ENCODE measurements around the gene TOM1L2. TPM values are rescaled to one million over a fixed set of nuclear protein-coding genes. Genes with fewer than 3 reads are reported as not detected.

TOM1L2 gene
- total and polyA plus RNA-seq, 12 donors, result 46.4 to 331 (median 273) TPM

- no peak for ATAC-seq
- peaks cover 37 to 74% (median 57%) of the 10 kb centered on the region in 9 donors for H3K4me1 ChIP-seq
- no peak overlapping the region for H3K27ac ChIP-seq
Measured at GRCh38 chr17:17826942-17827785, 145.0 kb downstream of the TOM1L2 start.

DNA sequence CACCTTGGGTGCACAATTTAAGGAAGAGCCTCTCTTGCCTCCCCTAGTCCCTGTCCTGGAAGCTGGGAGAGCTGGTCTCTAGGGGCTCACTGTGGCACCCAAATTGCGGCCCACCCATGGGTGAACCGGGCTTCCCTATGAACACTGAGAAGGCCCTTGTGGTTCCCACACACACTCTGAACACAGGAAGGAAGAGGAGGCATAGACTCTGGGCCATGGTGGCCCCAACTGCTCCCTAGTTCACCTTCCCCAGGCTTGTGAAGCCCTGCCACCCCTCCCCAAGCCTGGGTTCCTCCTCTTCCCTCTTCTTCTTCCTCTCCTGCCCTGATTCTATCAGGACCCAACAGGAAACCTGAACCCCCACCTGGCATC is 145.9 kb downstream of the TOM1L2 start:
- Histone ChIP-seq H3K4me1 (peaks cover 39 to 74% (median 57%) of the 10 kb centered on the region in 9 donors), H3K36me3 (peaks cover 0 to 27% (median 0%) of the 10 kb centered on the region in 9 donors), H3K4me3 (no peak overlapping the region), H3K27ac (peak overlapping the region in 3 of 10 donors; percentile 5 to 83 (median 83)), H3K9me3 (no peaks in the 10 kb centered on the region), H3K27me3 (no peaks in the 10 kb centered on the region)
- intact Hi-C loops (cut with DNase I), result loop anchor here in 2 of 10 donors (10.0 kb wide), 1 partner anchor 208 kb away; the partner anchor contains the start of genes ATPAF2 (in 2 of the 2) and GID4 (in 2 of the 2)
- no peak for DNase-seq
- no peak for ATAC-seq
- TF ChIP-seq, protein P1, sequence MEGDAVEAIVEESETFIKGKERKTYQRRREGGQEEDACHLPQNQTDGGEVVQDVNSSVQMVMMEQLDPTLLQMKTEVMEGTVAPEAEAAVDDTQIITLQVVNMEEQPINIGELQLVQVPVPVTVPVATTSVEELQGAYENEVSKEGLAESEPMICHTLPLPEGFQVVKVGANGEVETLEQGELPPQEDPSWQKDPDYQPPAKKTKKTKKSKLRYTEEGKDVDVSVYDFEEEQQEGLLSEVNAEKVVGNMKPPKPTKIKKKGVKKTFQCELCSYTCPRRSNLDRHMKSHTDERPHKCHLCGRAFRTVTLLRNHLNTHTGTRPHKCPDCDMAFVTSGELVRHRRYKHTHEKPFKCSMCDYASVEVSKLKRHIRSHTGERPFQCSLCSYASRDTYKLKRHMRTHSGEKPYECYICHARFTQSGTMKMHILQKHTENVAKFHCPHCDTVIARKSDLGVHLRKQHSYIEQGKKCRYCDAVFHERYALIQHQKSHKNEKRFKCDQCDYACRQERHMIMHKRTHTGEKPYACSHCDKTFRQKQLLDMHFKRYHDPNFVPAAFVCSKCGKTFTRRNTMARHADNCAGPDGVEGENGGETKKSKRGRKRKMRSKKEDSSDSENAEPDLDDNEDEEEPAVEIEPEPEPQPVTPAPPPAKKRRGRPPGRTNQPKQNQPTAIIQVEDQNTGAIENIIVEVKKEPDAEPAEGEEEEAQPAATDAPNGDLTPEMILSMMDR (IDR thresholded peaks at IDR 0.05), result no peak
- WGBS, 2 donors, result 72 to 85% methylated on average over 2 of the region's 2 CpGs

More at GRCh38 chr17:17826942-17827785, 145.0 kb downstream of the TOM1L2 start:
- H3K36me3 ChIP-seq, result peaks cover 0 to 30% (median 0%) of the 10 kb centered on the region in 9 donors
- WGBS, 2 donors, result 93 to 94% methylated on average over 16 of the region's 16 CpGs
- DNase-seq, result no peak
- intact Hi-C loops (cut with DNase I), result loop anchor here in 2 of 10 donors (10.0 kb wide), 1 partner anchor 208 kb away; the partner anchor contains the start of genes ATPAF2 (in 2 of the 2) and GID4 (in 2 of the 2)
- TF ChIP-seq, protein P1 (IDR thresholded peaks at IDR 0.05), result no peak
- no peaks in the 10 kb centered on the region for H3K9me3 ChIP-seq
- no peaks in the 10 kb centered on the region for H3K27me3 ChIP-seq
- no peak overlapping the region for H3K4me3 ChIP-seq

DNA sequence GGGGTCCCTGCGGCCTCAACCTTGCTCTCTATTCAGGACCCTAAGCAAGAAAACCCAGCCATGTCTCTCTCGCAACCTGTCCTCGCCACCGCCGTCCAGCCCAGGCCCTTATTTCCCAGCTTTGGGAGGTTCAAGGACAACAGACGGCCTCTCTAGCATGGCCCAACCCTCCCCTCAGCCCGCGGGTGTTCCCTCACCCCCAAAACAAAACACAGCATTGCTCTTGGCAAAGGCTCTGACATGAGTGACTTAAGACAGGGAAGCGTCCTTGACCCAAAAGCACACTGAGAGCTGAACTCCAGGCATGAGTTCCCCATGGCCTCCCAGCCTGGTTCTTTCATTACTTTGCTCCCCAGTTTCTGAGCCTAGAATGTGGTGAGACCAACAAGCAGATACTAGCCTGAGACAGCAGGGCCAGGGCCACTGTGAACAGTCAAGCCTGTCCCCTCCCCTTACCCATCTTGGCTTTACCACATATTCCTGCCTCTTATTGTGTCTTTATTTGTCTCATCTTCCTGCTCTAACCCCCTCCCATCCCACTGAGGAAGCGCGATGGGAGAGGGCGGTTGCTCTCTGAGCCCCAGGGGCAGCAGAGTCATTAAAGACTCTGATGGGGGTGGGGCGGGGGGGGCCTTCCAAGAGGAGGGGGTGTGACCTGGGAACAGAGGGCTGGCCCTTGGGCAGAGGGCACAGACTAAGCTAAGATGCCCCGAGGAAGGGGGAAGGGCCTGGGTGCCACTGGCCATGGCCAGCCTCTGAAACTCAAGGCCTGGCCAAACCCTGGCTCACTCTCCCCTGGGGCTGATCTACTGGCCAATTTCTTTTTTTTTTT is 147.2 kb downstream of the TOM1L2 start:
- TF ChIP-seq, protein P1 (IDR thresholded peaks at IDR 0.05), result no peak
- ATAC-seq, result peak in 2 of 8 donors; percentile 2 to 6
- 39 to 43% methylated on average over 14 of the region's 14 CpGs for WGBS, 2 donors
- Histone ChIP-seq H3K36me3 (peaks cover 0 to 23% (median 0%) of the 10 kb centered on the region in 9 donors), H3K4me1 (peaks cover 32 to 72% (median 56%) of the 10 kb centered on the region in 9 donors), H3K9me3 (no peaks in the 10 kb centered on the region), H3K27ac (peak overlapping the region in 9 of 10 donors; percentile 68 to 92 (median 83)), H3K27me3 (no peaks in the 10 kb centered on the region), H3K4me3 (peak overlapping the region in 1 of 10 donors; percentile 67)
- DNase-seq, result no peak
- intact Hi-C loops (cut with DNase I), result loop anchor here in 2 of 10 donors (10.0 kb wide), 1 partner anchor 210 kb away; the partner anchor contains the start of genes ATPAF2 (in 2 of the 2) and GID4 (in 2 of the 2)

Data from heart right ventricle (tissue), 16 donors.